NCI-H446 (cell line): ENCODE measurements around the gene PEX26.
"Not testable (repeated sequence)": the region's sequence is repeated elsewhere in the genome, so short reads cannot be mapped to it uniquely, and the experiment has no call there.

Experiments used
- DNase-seq, 2 experiments: peaks; one replicate each; lab custom pipeline; 2025; lab: John Stamatoyannopoulos, UW

Gene PEX26

GRCh38 chr22:18119409-18120110 lies 41.8 kb downstream of the PEX26 start:
- no peak for DNase-seq

GRCh38 chr22:18120857-18121256 lies 43.1 kb downstream of the PEX26 start:
- DNase-seq: no peak

GRCh38 chr22:18121506-18121905 lies 43.7 kb downstream of the PEX26 start:
- no peak for DNase-seq

- DNase-seq: no peak
Observed at GRCh38 chr22:18121954-18122554, 44.3 kb downstream of the PEX26 start.

GRCh38 chr22:18123476-18124025 lies 45.8 kb downstream of the PEX26 start:
- DNase-seq: not testable (repeated sequence)

- DNase-seq: no peak
Observed at GRCh38 chr22:18126606-18127005, 48.8 kb downstream of the PEX26 start.

GRCh38 chr22:18130018-18130417 lies 52.2 kb downstream of the PEX26 start:
- DNase-seq: no peak

- DNase-seq: no peak
Observed at GRCh38 chr22:18130699-18131429, 53.1 kb downstream of the PEX26 start.

GRCh38 chr22:18133452-18133851 lies 55.7 kb downstream of the PEX26 start:
- DNase-seq: no peak

- no peak for DNase-seq
Observed at GRCh38 chr22:18136563-18137320, 59.0 kb downstream of the PEX26 start.

GRCh38 chr22:18141004-18141403 lies 63.2 kb downstream of the PEX26 start:
- DNase-seq: not testable (repeated sequence)

GRCh38 chr22:18144105-18144504 lies 66.3 kb downstream of the PEX26 start:
- DNase-seq: no peak

- no peak for DNase-seq
Observed at GRCh38 chr22:18145676-18146388, 68.0 kb downstream of the PEX26 start.

GRCh38 chr22:18146389-18146753 lies 68.6 kb downstream of the PEX26 start:
- DNase-seq: no peak

- no peak for DNase-seq
Observed at GRCh38 chr22:18147791-18148190, 70.0 kb downstream of the PEX26 start.

GRCh38 chr22:18148293-18148965 lies 70.6 kb downstream of the PEX26 start:
- DNase-seq: no peak

- DNase-seq: no peak
Observed at GRCh38 chr22:18152519-18152918, 74.7 kb downstream of the PEX26 start.

- no peak for DNase-seq
Observed at GRCh38 chr22:18154821-18155390, 77.1 kb downstream of the PEX26 start.
